ENCODE measurements around the gene USP48.
"Not testable (repeated sequence)": the region's sequence is repeated elsewhere in the genome, so short reads cannot be mapped to it uniquely, and the experiment has no call there.

USP48 gene

DNA sequence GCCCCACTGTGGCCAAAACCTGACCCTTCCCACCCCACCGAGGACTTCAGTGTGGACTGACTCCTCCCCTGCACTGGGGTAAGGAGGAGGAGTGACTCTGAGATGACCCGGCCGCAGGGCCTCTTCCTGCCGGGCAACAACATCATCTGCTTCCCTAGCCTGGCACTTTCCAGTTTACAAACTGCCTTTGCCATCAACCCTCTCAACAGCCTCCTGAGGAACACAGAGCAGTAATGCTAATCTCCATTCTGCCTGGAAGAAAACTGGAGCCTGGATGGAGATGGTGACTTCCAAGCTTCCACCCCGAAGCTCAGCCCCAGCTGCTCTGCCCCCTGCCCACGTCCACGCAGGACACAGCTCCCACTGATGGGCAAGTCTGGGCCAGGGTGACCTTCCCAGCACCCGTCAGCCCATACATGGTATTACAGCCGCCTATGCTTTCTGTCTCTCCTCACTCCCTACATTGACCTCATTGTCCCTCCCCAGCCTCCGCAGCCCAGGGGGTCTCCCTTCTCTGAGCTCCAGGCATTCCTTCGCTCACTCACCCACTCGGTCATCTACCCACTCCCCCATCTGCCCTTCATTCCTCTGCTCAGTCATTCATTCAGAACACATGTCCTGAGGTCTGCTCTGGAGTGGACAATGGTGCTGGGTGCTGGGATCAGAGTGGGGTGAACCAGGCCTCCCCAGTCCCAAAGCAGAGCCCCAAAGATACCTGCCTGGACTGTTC is 148.0 kb downstream of the USP48 start:
- DNase-seq (ENCODE audit: low spot score), result no peak

DNA sequence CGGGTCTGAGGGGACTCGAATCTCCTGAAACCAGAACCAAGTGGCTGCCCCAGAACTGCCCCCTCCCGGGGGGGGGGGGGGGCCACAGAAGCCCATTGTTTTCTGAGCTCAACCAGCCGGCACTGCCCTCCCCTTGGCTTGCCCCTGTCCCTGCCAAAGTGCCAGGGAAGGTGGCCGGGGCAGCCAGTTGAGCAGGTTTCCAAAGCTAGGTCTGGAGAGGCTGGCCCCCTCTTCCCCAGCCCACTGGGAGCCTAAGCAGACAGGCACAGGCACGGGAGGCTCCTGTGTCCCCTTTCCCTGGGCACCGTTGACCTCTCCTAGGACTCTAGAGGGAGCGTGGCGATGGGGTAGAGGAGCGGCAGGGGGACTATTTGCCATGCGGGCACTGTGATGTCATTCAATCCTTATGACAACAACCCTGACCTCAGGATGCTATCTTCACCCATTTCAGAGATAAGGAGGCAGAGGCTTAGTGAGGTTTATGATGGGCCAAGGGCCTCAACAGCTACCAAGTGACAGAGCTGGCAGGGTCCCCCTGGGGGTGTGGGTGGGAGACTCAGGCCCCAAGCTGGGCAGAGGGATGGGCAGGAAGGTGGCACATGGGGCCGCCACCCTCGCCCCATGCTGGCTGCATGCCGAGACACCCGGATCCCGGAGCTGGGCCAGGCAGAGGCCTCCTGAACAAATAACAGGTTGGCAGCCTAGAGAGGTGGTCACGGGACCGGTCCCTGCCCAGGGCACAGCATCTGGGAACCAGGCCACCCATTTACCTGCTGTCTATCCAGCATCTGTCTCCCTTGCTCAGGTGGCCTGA is 148.8 kb downstream of the USP48 start:
- no peak for DNase-seq (ENCODE audit: low spot score)

DNA sequence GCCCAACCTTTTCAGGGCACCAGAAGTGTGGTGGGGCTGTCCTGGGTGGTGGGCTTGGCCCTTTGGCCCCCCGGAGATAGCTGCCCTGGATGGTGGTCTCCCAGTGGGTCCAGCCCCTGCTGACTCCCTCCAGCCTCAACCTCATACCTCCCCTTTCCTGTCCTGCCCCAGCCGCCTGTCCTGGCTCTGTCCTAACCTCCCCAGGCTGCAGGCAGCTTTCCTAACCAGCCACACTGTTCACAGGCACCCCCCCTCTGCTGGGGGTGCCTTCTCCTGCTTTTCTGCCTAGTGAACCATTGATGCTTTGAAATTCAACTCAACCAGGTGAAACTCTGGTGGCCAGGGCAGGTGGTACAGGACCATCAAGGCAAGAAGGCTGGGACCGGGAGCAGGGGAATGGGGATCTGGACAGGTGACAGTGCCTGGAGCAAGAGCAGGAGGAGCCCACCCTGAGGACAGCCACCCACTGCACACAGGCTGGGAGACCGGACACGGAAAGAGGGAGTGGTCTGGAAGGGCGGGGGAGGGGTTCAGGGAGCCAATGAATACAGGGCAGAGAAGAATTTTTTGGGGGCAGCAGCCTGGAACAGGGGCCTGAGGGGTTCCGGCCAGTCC is 149.7 kb downstream of the USP48 start:
- no peak for DNase-seq (ENCODE audit: low spot score)

DNA sequence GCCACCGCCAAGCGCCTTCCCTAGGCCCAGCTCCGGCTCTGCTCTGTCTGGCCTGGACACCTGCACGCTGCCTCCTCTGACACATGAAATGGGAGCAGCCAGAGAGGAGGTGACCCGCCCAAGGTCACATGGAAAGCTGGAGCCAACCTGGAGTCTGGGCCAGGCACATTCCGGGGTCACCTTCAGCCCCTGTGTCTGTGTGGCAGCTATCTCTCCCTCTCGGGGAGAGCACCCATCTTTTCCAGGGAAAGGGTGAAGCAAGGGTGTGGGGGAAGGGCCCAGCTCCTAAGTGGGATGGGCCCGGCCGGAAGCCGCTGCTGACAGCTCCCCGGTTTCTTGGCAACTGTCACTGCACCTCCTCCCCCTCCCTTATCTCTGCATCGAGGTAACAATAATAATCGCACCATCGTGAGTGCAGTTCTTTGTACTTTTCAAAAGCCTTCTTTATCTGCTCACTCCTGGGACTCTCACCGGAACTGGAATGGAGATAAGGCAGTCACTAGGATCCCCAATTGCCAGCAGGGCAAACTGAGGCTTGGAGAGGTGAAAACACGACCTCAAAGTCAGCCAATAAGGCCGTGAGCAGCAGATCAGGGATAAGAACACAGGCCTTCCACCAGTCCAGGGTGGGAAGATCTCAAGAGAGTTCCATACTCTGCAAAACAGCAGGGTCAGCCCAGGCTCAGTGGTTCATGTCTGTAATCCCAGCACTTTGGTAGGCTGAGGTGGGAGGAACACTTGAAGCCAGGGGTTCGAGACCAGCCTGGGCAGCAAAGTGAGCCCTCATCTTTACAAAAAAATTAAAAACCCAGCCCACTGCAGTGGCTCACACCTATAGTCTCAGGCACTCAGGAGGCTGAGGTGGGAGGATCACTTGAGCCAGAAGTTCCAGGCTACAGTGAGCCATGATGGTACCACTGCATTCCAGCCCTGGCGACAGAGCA is 150.7 kb downstream of the USP48 start:
- DNase-seq (ENCODE audit: low spot score), result no peak

DNA sequence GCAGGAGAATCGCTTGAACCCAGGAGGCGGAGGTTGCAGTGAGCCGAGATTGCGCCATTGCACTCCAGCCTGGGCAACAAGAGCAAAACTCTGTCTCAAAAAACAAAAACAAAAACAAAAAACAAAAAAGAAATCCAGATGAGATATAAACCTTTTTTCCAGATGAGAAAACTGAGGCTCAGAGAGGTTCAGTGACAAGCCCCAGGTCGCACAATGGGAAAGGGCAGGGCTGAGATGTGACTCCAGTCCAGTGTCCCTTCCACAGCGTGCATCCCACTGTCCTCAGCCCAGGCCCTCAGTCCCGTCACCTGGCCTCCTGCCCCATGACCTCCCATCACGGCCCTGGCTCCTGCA is 151.4 kb downstream of the USP48 start:
- DNase-seq (ENCODE audit: low spot score), result not testable (repeated sequence)

DNA sequence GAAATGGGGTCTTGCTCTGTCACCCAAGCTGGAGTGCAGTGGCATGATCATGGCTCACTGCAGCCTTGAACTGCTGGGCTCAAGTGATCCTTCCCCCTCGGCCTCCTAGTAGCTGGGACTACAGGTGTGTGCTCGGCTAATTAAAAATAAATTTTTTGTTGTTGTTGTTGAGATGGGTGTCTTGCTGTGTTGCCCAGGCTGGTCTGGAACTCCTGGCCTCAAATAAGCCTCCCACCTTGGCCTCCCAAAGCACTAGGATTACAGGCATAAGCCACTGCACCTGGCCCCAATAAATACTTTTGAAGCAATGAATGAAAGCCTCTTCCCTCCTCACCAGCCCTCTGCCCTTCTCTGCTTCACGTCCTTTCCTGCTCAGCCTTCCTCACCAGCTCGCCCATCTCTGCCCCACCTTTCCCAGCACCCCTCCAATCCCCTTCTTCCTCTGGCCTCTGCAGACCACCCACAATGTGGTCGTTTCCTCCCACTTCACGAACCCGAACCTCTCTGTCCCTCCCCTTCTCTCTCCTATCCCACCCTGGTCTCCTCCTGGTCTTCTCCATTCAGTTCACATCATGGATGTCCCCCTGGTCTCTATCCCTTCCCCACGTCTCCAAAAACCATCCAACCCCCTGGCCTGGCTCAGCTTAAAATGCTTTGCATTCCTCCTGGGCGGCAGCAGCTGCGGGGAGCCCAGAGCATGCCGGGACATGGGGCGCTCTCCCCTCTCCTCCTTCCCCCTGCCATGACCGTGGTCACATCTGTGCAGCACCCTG is 152.2 kb downstream of the USP48 start:
- no peak for DNase-seq (ENCODE audit: low spot score)

DNA sequence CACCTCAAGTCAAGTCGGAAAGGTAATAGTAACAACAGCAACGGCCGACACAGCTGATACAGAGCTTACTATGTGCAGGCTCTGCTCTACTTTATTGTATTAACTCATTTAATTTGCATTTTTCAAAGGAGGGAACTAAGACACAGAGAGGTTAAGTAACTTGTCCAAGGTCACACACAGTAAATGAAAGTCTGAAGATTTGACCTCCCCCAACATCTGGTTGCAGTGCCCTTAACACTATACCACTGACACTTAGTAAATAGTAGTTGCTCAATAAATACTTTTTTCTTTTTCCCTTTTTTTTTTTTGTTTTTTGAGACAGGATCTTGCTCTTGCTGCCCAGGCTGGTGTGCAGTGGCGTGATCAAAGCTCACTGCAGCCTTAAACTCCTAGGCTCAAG is 153.0 kb downstream of the USP48 start:
- no peak for DNase-seq (ENCODE audit: low spot score)

DNA sequence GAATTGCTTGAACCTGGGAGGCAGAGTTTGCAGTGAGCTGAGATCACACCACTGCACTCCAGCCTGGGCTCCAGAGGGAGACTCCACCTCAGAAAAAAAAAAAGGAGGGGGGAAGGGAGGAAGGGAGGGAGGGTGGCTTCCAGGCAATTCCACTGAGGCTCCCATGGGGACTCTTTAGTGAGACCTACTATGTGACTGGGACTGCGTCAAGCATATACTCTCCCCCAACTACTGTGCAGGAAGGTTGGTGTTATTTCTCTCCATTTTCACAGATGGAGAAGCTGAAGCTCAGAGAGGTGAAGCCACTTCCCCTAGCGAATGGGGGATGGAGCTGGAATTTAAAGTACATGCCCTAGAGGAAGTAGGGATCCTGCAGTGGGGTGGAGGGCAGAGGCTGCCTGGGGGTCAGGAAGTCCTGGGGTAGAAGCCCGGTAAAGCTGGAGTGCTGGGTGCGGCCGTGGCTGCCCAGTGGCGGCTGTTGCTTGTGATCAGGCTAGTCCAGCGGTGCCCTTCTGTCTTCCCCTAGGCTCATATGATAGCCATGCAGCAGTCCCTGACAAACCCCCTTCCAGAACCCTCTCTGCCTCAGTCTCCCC is 154.1 kb downstream of the USP48 start:
- DNase-seq (ENCODE audit: low spot score), result no peak

All from globus pallidus (tissue), 1 donor.